ENCODE results near the gene FAM83E.
"Not testable (repeated sequence)": the region's sequence is repeated elsewhere in the genome, so short reads cannot be mapped to it uniquely, and the experiment has no call there.

DNA sequence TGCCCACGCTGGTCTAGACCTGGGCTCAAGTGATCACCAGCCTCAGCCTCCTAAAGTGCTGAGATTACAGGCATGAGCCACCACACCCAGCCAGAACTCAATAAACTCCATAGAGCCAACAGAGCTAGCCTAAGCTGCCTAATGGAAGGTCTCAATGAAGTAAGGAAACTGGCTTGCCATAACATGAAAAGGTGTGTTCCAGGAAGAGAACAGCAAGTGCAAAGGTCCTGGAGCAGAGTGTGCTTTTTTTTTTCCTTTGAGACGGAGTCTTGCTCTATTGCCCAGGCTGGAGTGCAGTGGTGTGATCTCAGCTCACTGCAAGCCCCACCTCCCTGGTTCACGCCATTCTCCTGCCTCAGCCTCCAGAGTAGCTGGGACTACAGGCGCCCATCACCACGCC lies 43.0 kb upstream of the FAM83E start:
- TF ChIP-seq, protein P1, sequence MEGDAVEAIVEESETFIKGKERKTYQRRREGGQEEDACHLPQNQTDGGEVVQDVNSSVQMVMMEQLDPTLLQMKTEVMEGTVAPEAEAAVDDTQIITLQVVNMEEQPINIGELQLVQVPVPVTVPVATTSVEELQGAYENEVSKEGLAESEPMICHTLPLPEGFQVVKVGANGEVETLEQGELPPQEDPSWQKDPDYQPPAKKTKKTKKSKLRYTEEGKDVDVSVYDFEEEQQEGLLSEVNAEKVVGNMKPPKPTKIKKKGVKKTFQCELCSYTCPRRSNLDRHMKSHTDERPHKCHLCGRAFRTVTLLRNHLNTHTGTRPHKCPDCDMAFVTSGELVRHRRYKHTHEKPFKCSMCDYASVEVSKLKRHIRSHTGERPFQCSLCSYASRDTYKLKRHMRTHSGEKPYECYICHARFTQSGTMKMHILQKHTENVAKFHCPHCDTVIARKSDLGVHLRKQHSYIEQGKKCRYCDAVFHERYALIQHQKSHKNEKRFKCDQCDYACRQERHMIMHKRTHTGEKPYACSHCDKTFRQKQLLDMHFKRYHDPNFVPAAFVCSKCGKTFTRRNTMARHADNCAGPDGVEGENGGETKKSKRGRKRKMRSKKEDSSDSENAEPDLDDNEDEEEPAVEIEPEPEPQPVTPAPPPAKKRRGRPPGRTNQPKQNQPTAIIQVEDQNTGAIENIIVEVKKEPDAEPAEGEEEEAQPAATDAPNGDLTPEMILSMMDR (IDR thresholded peaks at IDR 0.05): not testable (repeated sequence)
- TF ChIP-seq POLR2AphosphoS5 (IDR thresholded peaks at IDR 0.05); POLR2A (IDR thresholded peaks at IDR 0.05; ENCODE audit: low read depth): not testable (repeated sequence)
